GM12864 (cell line): ENCODE data around the gene C1orf115.
A peak's percentile ranks its signal among the peaks of the same experiment; 100 is the strongest.
"Not testable (repeated sequence)": the region's sequence is repeated elsewhere in the genome, so short reads cannot be mapped to it uniquely, and the experiment has no call there.

ENCODE experiments used
- DNase-seq: peaks from one replicate; pipeline ENCODE4 v3.0.0-alpha.2; 2011; ENCODE audit warnings: low read depth
- H3K4me3 ChIP-seq: 2 replicates; pipeline ENCODE4 v1.5.1; 2011; ENCODE audit warnings: mild to moderate bottlenecking, low read depth, low read length, control low read depth
- TF ChIP-seq, protein P1 (sequence below): IDR thresholded peaks from 2 replicates; pipeline ENCODE4 v1.5.1; 2011; ENCODE audit warnings: low read depth, mild to moderate bottlenecking, moderate library complexity, low read length, control low read depth, inconsistent platforms; ENCODE audit errors: missing control alignments

Gene C1orf115

DNA sequence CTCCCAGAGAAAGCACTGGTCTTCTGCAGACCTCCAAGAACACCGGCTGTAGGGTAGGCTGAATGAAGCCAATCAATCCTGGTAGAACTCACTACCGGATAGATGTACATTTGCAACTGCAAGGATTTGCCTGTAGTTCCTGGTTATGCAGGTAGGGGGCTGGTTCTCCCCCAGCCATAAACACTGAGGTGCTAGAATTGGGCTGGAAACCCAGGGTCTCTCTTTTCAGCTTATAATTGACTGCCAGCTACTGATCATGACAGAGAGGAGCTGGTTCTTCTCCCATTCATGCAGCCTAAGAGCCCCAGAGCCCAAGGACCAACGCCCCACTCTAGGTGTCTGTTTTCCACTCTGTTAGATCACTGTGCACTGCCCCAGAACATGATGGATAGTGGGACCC lies 36.5 kb downstream of the C1orf115 start:
- DNase-seq, result no peak
- no peak overlapping the region for H3K4me3 ChIP-seq
- TF ChIP-seq, protein P1, sequence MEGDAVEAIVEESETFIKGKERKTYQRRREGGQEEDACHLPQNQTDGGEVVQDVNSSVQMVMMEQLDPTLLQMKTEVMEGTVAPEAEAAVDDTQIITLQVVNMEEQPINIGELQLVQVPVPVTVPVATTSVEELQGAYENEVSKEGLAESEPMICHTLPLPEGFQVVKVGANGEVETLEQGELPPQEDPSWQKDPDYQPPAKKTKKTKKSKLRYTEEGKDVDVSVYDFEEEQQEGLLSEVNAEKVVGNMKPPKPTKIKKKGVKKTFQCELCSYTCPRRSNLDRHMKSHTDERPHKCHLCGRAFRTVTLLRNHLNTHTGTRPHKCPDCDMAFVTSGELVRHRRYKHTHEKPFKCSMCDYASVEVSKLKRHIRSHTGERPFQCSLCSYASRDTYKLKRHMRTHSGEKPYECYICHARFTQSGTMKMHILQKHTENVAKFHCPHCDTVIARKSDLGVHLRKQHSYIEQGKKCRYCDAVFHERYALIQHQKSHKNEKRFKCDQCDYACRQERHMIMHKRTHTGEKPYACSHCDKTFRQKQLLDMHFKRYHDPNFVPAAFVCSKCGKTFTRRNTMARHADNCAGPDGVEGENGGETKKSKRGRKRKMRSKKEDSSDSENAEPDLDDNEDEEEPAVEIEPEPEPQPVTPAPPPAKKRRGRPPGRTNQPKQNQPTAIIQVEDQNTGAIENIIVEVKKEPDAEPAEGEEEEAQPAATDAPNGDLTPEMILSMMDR, result peak; percentile 77

- DNase-seq, result no peak
- TF ChIP-seq, protein P1, result no peak
- H3K4me3 ChIP-seq, result no peak overlapping the region
Measured at GRCh38 chr1:220727519-220727918, 37.4 kb downstream of the C1orf115 start.

DNA sequence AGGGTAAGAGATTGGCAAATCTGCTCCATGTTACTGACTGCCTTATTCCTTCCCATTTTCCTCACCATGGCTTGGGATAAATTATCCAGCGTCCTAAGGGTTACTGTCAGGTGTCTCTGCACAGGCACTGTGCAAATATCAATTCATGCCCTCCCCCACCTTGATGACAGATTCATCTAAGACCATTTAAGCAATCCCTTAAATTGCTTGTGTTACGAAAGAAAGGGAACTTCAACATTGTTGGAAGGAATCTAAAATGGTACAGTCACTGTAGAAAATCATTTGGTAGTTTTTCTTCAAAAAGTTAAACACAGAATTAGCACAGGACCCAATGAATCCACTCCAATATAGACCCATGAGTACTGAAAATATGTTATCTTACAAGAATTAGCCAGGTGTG lies 40.3 kb downstream of the C1orf115 start:
- TF ChIP-seq, protein P1, result no peak
- H3K4me3 ChIP-seq, result no peak overlapping the region
- DNase-seq, result no peak

DNA sequence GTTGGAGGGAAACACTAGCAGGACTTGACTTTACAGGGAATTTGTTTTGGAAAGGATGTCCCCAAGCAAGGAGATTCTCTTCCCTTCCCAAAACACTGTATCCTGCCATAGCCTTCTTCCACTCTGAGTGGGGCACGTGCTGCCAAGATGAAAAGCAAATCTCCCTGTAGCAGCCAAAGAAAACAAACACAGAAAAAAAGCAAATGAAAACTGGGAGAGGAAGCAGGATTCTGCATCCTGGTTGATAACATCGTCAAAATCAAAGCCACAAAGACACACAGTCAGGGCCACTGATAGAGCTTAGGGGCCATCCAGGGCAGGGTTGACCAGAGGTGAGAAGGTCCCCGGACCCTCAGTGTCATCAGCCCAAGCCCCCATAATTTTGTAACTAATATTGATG lies 42.0 kb downstream of the C1orf115 start:
- no peak for DNase-seq
- H3K4me3 ChIP-seq, result no peak overlapping the region
- TF ChIP-seq, protein P1, result no peak

GRCh38 chr1:220732621-220733020 lies 42.5 kb downstream of the C1orf115 start:
- no peak for DNase-seq
- TF ChIP-seq, protein P1, result no peak
- no peak overlapping the region for H3K4me3 ChIP-seq

DNA sequence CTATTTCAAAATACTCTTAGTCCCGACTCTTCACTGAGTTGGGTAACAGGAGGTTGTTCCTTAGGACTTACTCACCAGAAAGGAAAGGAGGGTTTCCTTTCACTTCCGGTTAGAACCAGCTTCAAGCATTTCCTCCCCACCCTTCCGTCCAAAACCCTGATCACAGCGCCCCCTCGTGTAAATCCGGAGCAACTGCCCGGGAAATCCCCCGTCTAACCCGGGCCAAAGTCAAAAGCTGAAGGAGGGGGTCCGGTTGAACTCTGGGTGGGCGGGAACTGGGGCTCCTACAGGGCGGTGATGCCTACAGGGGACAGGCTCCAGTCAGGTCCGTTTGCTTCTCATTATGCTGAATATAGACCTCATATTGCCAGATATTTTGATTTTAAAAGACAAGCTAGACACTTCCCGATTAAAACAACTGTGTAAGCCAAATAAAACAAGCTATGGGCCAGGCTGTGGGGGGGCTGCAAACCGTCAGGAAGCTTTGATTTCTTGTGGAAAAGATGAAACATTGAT lies 43.0 kb downstream of the C1orf115 start:
- TF ChIP-seq, protein P1, result peak; percentile 81
- H3K4me3 ChIP-seq, result no peak overlapping the region
- DNase-seq, result peak; percentile 70

DNA sequence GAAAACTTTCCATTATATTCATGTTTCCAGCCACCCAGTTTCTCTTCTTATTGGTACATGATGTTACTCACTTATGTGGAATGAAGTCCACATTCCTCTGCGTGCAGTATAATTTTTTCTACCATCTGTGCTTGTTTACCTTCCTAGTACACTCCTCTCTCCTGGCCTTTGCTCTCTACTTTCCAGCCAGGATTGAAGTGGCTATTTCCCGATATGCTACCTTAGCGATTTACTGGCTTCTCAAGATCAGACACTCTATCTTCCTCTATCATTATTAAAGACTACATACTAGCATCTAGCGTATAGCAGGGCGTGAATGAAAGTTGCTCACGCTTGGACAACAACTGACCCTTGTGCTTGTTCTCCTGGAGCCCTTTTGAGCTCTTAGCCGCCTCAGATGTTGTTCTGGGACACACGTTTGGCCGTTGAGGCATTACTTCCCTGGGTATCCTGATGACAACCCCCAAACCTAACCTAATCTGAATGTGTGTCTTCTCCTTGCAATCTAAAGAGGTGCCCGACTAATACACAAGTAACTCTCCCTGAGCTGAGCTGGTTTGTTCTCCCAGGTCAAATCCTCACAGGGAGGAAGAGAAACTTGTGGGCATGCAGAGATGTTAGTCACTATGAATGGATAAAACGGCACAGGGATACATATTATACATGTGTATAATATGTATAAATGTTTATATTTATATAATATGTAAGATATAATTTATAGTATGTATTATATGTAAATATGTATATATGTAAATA lies 44.6 kb downstream of the C1orf115 start:
- TF ChIP-seq, protein P1, result no peak
- no peak for DNase-seq
- H3K4me3 ChIP-seq, result no peak overlapping the region

DNA sequence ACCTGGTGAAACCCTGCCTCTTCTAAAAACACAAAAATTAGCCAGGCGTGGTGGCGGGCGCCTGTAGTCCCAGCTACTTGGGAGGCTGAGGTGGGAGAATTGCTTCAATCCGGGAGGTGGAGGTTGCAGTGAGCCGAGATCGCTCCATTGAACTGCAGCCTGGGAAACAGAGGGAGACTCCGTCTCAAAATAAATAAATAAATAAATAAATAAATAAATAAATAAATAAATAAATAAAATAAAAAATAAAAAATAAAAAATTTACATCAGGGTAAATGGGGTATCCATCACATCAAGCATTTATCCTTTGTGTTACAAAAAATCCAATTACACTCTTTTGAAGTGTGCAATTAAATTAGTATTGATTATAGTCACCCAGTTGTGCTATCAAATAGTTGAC lies 46.1 kb downstream of the C1orf115 start:
- not testable (repeated sequence) for H3K4me3 ChIP-seq, DNase-seq
